Choroid plexus epithelial cell (primary cell): Measurements from ENCODE around the gene PARD6A.

Source experiments
- DNase-seq: peaks from one replicate; pipeline ENCODE4 v3.0.0-alpha.2; 2010; ENCODE audit warnings: low read depth
- H3K4me3 ChIP-seq: 2 replicates; pipeline ENCODE4 v1.5.1; 2011; ENCODE audit warnings: low read depth, mild to moderate bottlenecking, control low read depth, low read length, moderate library complexity
- CTCF ChIP-seq: conservative IDR thresholded peaks from 2 replicates; pipeline ENCODE4 v1.5.1; 2011; ENCODE audit warnings: low read depth, mild to moderate bottlenecking, control low read depth, inconsistent platforms, low read length, moderate library complexity

The PARD6A gene

DNA sequence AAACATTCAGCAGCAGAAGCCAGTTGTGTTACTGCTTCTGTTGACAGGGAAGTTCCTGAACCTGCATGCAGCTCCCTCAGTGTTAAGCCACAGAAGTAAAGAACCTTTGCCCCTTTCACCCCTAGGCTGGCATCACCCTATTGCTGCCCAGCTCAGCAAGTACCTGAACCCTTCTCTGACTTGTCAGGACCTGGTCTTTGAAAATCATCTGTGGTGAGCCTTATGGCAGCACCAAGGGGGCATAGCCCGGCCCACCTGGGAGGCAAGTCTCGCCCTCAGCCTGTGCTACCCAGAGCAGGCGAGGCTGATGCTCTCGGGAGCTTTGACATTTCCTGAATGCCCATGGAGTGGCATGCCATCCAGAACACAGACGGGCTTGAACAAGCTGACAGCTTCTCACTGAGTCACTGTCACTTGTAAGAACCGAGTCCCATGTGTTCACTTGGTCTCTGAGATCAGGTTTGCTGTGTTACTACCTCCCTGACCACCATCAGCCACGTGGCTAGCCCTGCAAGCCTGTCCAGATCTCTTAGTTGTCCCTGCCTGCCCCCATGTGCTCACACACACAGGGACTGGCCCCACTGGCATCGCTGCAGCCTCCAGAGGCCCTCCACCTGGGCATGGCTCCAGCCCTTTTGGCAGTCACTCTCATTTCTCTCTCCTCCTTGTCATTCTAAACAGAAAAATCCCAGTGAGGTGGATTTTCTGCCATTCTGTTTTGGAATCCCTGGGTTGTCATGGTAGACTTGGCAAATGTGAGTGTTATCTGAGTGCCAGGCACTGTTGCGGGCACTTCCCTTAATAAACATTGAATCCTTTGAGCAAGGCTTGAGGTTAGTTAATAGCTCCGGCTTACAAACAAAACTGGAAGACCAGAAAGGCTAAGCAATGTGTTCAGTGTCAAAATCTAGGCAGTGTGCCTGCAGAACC, 18.7 kb upstream of the PARD6A start:
- peak; percentile 8 for DNase-seq
- no peak for TF ChIP-seq CTCF
- no peak overlapping the region for H3K4me3 ChIP-seq

DNA sequence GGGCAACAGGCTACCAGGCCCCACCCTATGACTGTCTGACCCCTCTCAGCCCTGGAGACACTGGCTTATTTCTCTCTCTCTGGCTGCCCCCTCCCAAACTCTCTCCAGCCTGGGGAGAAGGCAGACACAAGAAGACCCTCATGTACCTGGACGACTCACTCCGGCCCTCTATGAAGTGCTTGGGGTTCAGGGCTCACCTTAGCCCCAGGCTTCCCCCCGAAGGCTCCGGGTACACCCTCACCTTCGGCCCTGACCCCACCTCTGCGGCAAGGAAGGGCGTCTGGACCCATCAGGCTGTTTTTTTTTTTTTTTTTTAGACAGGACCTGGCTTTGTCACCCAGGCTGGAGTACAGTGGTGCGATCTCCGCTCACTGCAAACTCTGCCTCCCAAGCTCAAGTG, 16.7 kb upstream of the PARD6A start:
- TF ChIP-seq CTCF, result no peak
- no peak for DNase-seq

DNA sequence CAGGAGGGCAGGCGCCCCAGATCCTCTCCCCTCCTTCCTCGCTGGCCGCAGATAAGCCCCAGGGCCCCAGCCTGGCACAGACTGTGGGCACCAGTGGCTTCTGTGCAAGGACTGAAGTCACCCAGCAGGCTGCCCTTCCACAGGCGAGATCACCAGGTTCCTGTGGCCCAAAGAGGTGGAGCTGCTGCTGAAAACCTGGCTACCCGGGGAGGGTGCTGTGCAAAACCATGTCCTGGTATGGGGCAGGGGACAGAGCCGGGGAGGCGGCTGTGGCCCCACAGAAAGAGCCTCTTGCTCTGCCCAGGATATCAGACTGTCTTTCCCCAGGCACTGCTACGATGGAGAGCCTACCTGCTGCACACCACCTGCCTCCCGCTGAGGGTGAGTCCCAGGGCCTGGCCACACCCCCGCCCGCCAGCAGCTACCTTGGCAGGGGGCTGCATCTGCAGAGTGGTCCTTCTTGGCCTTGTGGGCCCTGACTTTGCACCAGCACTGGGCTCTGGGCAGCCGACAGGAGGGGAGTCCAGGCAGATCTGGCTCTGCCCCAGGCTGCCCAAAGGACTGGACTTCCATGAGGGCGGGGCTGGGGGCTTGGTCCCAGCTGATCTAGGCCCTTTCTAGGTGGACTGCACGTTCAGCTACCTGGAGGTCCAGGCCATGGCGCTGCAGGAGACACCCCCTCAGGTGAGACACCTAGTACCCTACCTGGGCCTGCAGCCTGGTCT, 15.2 kb upstream of the PARD6A start:
- H3K4me3 ChIP-seq, result no peak overlapping the region
- TF ChIP-seq CTCF, result no peak
- no peak for DNase-seq

More for the DNA sequence above, 16.7 kb upstream of the PARD6A start:
- no peak overlapping the region for H3K4me3 ChIP-seq

- H3K4me3 ChIP-seq, result no peak overlapping the region
- DNase-seq, result no peak
- TF ChIP-seq CTCF, result no peak
These were observed 13.6 kb upstream of the PARD6A start for GRCh38 chr16:67647111-67647651.

DNA sequence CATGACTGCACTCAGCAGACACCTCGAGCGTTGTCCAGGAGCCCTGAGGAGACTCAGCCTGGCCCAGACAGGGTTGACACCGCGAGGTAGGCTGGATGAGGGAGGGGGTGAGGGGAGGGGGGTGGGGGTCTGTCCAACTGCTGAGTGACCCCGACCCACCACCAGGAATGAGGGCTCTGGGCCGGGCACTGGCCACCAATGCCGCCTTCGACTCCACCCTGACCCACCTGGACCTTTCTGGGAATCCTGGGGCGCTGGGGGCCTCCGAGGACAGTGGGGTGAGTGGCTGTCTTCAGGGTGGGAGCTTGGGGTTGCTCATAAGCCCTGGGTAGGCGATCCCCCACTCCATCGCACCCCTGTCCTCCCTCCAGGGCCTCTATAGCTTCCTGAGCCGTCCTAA, 13.1 kb upstream of the PARD6A start:
- TF ChIP-seq CTCF, result no peak
- no peak overlapping the region for H3K4me3 ChIP-seq
- no peak for DNase-seq

DNA sequence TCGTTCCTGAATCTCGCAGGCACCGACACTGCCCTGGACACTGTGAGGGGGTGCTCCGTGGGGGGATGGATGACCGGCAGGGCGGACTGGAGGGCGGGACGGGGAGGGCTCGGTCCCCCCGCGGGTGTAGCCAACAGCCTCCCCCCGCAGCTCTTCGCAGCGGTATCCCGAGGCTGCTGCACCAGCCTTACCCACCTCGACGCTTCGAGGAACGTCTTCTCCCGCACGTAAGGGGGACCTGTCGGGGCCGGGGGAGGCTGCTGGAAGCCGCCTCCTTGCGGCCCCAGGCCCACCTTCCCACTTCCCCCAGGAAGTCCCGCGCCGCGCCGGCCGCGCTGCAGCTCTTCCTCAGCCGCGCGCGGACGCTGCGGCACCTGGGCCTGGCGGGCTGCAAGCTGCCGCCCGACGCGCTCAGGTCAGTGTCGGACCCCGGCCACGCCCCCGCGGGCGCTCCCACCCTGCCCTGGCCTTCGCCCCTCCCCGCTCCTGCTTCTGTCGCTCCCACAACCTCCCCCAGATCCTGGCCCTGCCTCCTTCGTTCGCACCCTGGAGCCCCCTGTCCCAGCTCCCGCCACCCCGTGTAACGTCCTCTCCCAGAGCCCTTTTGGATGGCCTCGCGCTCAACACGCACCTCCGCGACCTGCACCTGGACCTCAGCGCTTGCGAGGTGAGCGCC, 12.5 kb upstream of the PARD6A start:
- no peak overlapping the region for H3K4me3 ChIP-seq
- TF ChIP-seq CTCF, result no peak
- DNase-seq, result no peak
